Dermis blood vessel endothelial cell (primary cell): ENCODE results near the gene RANBP9. TPM values are rescaled to one million over a fixed set of nuclear protein-coding genes. Genes with fewer than 3 reads are reported as not detected.

Experiments
- DNase-seq: peaks from one replicate; pipeline ENCODE4 v3.0.0; 2010
- total RNA-seq: library from RNA; depleted of rRNA; stranded (reverse); fragments of >200 nt; gene quantifications from 2 replicates; pipeline ENCODE4 v1.2.3, GENCODE V29; 2014

Gene RANBP9
- total RNA-seq, 1 donor from 2014 or later: 23.3 TPM

DNA sequence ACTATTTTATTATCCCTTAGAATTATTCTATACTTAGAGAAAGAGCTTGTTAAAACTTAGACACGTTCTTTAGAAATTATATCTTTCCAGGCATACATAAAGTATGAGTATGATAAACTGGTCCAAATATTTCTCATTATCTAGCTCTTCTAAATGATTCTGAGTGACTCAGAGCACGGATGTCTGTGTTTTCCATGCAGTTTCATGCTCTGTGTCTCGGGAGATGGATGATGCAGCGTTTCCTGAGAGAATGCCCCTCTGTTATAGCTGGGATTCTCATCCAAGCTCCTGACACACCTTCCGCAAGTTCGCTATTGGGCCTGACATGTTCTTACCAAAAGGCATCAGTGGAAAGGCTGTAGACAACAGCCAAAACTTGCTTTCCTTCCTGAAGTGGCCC lies 117.9 kb downstream of the RANBP9 start:
- DNase-seq: peak; percentile 30

DNA sequence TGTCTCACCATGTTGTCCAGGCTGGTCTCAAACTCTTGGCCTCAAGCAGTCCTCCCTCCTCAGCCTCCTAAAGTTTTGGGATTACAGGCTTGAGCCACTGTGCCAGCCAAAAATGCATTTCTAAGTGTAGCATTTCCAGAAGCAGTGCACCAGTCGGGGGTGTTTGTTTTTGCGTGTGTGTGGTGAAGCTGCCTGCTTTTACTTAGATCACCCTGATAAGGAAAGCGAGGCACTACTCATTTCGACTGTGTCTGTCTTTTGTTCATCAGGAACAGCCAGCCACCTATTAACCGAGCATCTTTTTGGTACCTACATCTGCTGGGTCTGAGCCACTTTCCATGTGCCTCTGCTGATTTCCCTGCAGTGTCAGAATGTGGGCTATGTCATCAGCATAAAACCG lies 118.5 kb downstream of the RANBP9 start:
- DNase-seq: no peak

DNA sequence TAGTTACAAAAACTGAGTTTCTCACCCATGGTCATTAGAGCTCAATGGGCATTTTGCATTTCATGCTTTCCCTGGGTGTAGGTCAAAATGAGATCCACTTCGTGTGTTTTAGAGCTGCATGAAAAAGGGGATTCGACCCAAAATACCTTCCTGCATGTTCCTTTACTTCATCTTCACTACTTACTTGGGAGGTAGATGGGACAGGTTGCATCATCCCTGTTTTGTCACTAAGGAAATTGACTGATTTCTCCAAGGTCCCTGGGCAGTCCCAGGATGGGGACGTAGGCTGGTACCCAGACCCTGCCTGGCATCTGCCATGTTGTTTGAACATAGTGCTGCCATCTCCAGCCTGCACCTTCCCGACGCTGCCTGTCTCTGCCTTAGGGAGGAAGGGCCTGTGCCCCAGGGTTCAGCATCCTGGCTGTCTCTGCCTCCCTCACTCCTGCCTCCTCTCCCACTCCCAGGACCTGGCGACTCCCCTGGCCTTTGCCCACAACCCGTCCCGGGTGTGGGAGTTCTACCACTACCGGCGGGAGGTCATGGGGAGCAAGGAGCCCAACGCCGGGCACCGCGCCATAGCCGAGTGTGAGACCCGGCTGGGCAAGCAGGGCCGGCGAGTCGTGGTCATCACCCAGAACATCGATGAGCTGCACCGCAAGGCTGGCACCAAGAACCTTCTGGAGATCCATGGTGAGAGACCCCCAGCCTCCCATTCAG lies 120.3 kb downstream of the RANBP9 start:
- DNase-seq: no peak

DNA sequence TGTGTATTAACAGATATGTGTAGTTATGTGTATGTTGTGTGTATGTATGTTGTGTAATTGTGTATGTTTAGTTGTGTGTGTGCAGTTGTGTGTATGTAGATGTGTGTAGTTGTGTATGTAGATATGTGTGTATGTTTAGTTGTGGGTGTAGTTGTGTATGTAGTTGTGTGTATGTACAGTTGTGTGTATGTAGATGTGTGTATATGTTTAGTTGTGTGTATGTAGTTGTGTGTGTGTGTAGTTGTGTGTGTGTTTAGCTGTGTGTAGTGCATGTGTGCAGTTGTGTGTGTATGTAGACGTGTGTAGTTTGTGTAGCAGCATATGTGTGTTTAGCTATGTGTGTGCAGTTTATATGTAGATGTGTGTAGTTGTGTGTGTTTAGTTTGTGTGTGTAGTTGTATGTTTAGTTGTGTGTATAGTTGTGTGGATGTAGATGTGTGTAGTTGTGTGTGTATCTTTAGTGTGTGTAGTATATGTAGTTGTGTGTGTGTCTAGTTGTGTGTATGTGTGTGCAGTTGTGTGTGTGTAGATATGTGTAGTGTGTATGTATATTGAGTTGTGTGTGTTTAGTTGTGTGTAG lies 121.0 kb downstream of the RANBP9 start:
- no peak for DNase-seq

DNA sequence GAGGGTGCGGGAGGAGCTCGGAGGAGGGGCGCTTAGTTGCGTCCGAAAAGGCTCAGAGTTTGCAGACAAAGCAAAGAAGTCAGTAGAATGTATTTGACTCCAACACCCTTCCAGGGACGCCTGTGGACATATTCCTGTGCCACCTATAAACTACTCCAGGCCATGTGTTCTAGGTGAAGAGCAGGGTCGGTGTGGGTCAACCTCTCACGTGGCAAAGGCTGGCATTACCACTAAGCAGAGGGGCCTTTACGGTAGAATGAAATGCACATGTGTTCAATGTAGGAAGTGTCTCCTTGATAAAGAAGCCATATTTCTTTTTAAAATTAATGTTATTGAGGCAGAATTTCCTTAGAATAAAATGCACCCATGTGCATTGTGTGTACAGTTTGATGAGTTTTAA lies 121.8 kb downstream of the RANBP9 start:
- no peak for DNase-seq

DNA sequence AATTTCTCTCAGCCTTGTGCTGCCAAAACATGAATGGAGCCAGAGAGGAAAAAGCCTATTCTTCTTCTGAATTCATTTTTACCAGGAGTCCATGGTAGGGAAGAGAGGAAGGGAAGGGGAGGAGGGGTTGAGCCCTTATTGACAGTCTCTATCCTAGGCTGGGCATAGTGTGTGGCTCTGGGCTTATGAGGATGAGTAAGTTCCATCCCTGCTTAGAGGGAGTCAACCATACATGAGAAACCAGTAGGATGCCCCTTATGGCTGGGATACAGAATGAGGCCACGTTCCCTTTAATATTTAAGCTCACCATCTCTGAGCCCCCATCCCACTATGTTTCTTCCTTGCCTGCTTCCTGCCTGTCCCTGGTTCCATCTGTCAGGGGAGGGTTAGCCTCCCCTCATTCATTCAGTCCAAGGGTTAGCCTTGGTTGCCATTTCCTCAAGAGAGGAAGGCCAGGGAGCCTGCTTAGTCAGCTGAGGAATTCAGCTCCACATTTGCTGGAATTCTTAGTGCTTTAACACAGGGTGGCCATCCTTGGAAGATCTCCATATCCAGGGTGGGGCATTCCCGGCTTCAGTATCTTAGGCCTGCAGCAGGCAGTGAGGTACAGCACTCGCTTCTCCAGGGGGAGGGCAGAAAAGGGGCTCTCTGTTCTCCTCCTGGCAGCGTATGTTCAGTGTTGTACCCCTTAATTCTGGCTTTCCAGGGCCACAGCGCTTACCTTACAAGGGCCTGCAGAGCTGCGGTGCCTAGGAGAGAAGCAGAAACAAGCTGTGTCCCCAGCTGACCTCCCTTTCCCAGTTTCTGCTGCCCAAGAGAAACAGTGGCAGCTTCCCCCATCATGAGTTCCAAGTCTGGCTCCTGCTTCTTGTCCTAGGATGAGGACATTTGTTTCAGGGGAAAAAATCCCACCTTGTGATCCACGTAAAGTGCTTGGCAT lies 124.8 kb downstream of the RANBP9 start:
- DNase-seq: no peak

DNA sequence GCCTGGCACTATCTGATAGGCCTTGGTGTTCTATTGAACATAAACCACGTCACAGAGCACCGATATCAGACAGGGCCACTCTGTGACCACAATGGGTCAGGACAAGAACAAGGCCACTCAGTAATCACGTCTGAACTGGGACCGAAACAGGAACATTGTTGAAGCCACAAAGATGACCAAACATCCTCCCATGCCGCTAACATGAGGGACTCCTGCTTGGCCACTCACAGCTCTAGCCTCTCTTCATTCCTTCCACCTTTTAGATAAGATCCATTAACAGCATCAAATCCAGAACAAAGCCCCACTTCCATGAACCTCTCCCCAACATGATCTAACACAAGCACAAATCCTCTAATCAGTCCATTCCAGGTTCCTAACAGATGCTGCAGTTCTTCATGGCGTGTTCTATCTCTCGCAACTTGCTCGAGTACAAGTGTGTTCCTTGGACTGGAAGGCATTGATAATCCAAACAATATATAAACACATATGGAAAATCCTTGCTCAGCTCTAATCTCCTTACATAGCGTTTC lies 129.9 kb downstream of the RANBP9 start:
- no peak for DNase-seq

DNA sequence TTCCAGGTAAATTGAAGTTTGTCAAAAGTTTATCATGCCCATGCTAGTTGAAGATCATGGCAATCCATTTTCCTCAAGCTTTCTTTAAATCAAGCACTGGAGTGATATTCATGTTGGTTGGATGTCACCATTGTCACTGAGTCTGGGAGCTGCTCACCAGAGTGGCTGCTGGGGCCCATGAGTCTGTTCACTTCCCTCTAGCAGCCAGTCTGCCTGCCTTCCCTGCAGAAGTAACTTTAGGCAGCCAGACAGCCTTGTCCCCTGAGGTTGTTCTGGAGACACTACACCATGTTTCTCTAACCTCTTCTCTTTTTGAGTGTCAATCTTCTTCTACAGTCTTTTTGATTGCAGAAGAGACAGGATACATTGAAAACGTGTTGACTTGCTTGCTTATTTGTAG lies 131.7 kb downstream of the RANBP9 start:
- DNase-seq: no peak

DNA sequence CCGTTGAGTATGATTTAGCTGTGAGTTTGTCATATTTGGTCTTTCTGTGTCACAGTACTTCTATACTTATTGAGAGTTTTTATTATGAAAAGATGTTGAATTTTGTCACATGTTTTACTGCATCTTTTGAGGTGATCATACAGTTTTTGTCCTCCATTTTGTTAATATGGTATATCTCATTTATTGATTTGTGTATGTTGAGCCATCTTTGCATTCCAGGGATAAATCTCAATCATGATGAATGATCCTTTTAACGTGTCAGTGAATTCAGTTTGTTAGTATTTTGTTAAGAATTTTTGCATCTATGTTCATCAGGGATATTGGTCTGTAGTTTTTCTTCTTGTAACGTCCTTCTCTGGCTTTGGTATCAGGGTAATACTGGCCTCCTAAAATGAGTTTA lies 133.7 kb downstream of the RANBP9 start:
- DNase-seq: no peak

DNA sequence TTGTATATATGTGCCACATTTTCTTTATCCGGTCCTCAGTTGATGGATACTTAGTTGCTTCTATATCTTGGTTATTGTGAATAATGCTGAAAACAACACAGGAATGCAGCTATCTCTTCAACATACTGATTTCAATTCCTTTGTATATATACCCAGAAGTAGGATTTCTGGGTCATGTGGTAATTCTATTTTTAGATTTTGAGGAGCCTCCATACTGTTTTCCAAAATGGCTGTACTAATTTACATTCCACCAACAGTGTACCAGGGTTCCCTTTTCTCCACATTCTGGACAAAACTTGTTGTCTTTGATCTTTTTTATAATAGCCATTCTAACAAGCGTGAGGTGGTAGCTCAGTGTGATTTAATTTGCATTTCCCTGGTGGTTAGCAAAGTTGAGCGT lies 135.6 kb downstream of the RANBP9 start:
- no peak for DNase-seq

DNA sequence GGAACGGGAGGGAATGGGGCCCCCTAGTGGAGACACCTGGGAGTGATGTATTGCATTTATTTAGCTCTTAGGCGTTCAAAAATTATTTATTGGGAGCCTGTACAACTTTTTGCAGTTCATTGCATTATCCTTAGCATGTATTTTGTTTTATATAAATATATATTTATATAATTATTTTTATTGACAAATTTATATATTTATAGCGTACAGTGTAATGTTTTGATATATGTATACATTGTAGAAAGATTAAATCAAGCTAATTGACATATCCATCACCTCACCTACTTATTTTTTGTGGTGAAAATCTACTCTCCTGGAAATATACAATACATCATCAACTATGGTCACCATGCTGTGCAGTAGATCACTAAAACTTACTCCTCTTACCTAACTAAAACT lies 136.3 kb downstream of the RANBP9 start:
- DNase-seq: no peak

DNA sequence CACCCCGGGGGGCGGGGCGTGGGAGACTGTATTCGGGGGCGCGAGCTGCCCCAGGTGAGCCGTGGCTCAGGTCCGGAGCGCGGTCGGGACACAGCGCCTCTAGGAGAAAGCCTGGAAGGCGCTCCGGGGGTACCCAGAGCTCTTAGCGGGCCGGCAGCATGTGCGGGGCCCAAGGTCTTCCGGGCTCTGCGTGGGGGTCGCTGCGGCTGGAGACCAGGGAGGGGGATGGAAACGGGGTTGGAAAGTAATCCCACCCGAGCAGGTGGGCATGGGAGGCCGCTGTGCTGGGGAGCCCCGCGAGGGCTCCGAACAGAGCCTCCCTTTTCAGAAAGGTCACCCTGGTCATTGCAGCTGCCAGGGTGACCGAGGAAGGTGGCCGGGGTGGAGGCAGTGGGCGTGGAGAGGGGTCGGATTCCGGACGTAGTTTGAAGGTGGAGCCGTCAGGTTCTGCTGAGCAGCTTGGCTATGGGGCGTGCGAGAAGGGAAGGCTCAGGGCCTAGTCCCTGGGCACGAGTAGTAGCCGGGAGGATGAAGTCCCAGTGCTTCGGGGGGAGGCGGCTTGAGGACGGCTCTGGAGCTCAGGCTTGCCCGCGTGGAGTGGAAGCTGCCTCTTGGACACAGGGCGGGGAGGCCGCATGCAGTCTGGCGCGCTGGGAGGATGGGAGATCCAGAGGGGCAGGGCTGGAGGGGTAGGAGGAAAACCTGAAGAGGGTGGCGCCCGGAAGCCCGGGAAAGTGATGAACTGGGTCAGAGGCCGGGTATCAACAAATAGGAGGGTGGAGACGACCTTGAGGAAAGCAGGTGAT lies 136.9 kb downstream of the RANBP9 start, which contains the start of gene SIRT5:
SIRT5 (plus strand) TSS at position 31 of the 806 bp plus-strand sequence. CDS start 9,510 bp downstream, outside the sequence.
- DNase-seq: peak; percentile 84

DNA sequence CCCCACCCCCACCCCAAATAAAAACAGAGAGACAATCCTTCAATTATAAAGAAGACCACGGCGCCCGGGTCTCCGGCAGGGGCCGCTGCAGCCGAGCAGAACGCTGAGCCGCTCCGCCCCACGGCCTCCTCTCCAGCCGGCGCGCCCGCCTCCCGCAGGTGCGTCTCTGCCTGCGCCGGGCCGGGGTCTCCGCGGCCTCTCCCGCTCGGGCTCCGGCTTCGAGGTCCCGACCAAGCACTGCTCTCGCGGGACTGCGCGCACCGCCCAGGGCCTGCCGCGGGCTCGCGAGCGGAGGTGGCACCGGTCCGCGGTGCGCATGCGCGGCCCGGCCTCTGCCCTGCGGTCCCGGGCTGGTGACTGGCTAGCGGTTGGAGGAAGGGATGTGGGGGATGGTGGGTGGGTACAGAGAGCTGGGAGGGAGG lies 137.5 kb downstream of the RANBP9 start:
- DNase-seq: peak; percentile 95

DNA sequence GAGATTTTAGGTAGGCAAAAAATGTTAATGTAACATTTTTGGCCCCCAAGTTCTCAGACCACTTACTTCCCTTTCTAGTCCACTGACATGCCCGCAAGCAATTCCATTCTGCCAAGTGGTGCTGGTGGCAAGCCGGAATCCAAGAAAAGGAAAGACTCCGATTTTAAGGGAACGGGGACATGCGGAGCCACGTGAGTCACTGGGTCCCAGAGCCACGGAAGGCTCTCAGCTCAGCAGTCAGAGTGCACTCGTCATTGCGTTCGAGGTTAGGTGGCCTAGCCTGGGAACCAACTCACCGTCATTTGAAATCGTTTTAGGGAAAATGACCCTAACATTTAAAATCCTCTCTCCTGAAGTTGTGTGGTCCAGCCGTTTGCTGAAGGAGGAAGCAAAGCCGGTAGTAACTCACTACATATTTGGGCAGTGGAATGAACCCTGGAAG lies 137.9 kb downstream of the RANBP9 start:
- DNase-seq: peak; percentile 55

DNA sequence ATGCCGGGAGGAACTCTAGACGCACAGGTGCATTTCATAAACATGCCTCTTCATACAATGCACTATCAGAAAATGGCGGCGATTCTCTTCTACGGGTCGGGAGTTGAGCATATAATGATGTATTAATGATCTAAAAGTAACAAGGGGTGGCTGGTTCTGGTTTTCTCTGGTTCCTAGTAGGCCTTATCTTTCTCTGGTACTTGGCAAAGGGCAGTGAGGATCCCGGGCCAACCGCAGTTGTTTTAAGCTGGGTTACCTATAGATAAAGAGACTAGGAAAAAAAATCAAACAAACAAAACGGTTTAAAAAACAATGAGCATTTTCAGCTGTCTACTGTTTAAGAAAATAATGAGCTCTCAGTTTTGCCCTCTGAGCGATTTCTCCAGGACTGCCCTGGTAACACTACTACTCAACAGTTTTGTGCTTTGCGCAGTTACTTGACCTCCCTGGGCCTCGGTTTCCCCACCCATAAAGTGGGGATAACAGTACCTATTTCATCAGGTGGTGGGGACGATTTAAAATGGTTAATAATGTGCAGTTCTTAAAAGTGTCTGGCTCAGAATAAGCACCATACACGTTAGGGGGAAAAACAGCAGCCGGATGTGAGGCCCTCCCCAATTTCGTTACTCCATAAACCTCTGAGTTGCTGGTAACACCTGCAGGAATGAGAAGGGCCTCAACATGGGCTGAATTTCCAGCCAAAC lies 138.5 kb downstream of the RANBP9 start:
- DNase-seq: no peak

DNA sequence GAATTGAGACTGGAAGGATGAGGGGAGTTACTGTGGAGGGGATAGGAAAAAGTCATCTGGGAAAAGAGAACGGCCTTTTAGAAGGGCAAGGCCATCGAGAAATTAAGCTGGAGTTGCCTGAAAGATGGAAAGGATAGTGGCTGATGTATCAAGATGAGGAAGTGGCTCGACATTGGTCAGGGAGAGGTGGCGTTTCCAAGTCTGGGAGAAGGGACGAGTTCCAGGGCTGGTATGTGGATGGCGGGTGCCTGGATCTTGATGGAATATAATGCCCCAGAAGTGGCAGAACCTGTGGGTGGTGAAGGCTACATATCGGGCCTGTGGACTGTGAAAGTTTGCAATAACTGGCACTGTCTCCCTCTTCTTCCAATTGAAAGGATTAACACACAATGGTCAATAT lies 139.4 kb downstream of the RANBP9 start:
- DNase-seq: no peak

Other genes with a start within 250 kb of the RANBP9 start
- 40.1 and 41.7 TPM in 2 replicates for gene GFOD1, start 224.2 kb downstream of the RANBP9 start, total RNA-seq
- 9.7 and 10.6 TPM in 2 replicates for gene SIRT5, start 137.2 kb downstream of the RANBP9 start, total RNA-seq
- 72.8 and 75.2 TPM in 2 replicates for gene NOL7, start 96.5 kb downstream of the RANBP9 start, total RNA-seq
- 8.3 and 15.8 TPM in 2 replicates for gene MCUR1, start 102.7 kb upstream of the RANBP9 start, total RNA-seq
- 0.84 and 0.85 TPM in 2 replicates for gene RNF182, start 213.1 kb upstream of the RANBP9 start, total RNA-seq